ENCODE data around the gene MAF. TPM values are rescaled to one million over a fixed set of nuclear protein-coding genes. Genes with fewer than 3 reads are reported as not detected.

MAF gene
- total RNA-seq, 1 experiment from 2014 or later = not detected

GRCh38 chr16:79582789-79583188, 17.7 kb downstream of the MAF start:
- Histone ChIP-seq H3K9me3 (ENCODE audit: insufficient read depth, low read depth) (no peaks in the 10 kb centered on the region), H3K36me3 (ENCODE audit: low read depth) (no peaks in the 10 kb centered on the region), H3K27ac (no peak overlapping the region), H3K4me1 (replicated peaks; ENCODE audit: insufficient read depth) (no peaks in the 10 kb centered on the region), H4K20me1 (ENCODE audit: insufficient read depth) (peaks cover 3% of the 10 kb centered on the region; the same call in 1 of the 2 replicates), H3F3A (ENCODE audit: insufficient read depth, low read depth) (no peaks in the 10 kb centered on the region), H3K79me2 (ENCODE audit: low read depth) (no peaks in the 10 kb centered on the region), H3K4me3 (no peak overlapping the region), H3K27me3 (ENCODE audit: insufficient read depth, low read depth) (peaks cover 65% of the 10 kb centered on the region), H2AFZ (no peak overlapping the region), H3K4me2 (no peak overlapping the region), H3K9me2 (ENCODE audit: insufficient read depth) (no peaks in the 10 kb centered on the region)
- POLR2A ChIA-PET (ENCODE audit: unreplicated experiment) = no interaction called here
- CTCF ChIA-PET = no interaction called here
- no TSS peak for BruUV-seq (replicated peaks)
- TF ChIP-seq CTCF (conservative IDR thresholded peaks at IDR 0.05) = no peak
- TF ChIP-seq EZH2 (IDR thresholded peaks at IDR 0.05; ENCODE audit: low read depth) = no peak
- intact Hi-C loops (cut with micrococcal nuclease; ENCODE audit: unreplicated experiment) = loop anchor here (10.0 kb wide), 1 partner anchor 502 kb away; no protein-coding TSS in a partner anchor
- DNase-seq = no peak

GRCh38 chr16:79580453-79581191, 19.9 kb downstream of the MAF start:
- H3K4me2 ChIP-seq = no peak overlapping the region
- H3K36me3 ChIP-seq (ENCODE audit: low read depth) = no peaks in the 10 kb centered on the region
- intact Hi-C loops (cut with micrococcal nuclease; ENCODE audit: unreplicated experiment) = loop anchor here (10.0 kb wide), 1 partner anchor 504 kb away; no protein-coding TSS in a partner anchor
- H3K9me2 ChIP-seq (ENCODE audit: insufficient read depth) = no peaks in the 10 kb centered on the region
- H3F3A ChIP-seq (ENCODE audit: insufficient read depth, low read depth) = no peaks in the 10 kb centered on the region
- H4K20me1 ChIP-seq (ENCODE audit: insufficient read depth) = peaks cover 3% of the 10 kb centered on the region; the same call in 1 of the 2 replicates
- H3K9me3 ChIP-seq (ENCODE audit: insufficient read depth, low read depth) = no peaks in the 10 kb centered on the region; the same call in 1 of the 2 replicates
- ChIA-PET CTCF (no interaction called here), POLR2A (ENCODE audit: unreplicated experiment) (no interaction called here)
- H3K27ac ChIP-seq = no peak overlapping the region
- H3K4me3 ChIP-seq = no peak overlapping the region
- BruUV-seq (replicated peaks) = no TSS peak
- H2AFZ ChIP-seq = no peak overlapping the region
- TF ChIP-seq EZH2 (IDR thresholded peaks at IDR 0.05; ENCODE audit: low read depth) (no peak), CTCF (conservative IDR thresholded peaks at IDR 0.05) (no peak)
- H3K4me1 ChIP-seq (replicated peaks; ENCODE audit: insufficient read depth) = no peaks in the 10 kb centered on the region
- H3K27me3 ChIP-seq (ENCODE audit: insufficient read depth, low read depth) = peaks cover 46% of the 10 kb centered on the region
- no peak for DNase-seq
- H3K79me2 ChIP-seq (ENCODE audit: low read depth) = no peaks in the 10 kb centered on the region

GRCh38 chr16:79576602-79577001, 23.9 kb downstream of the MAF start:
- Histone ChIP-seq H2AFZ (no peak overlapping the region), H3K4me3 (no peak overlapping the region), H3K4me1 (replicated peaks; ENCODE audit: insufficient read depth) (no peaks in the 10 kb centered on the region), H3K9me2 (ENCODE audit: insufficient read depth) (no peaks in the 10 kb centered on the region), H3F3A (ENCODE audit: insufficient read depth, low read depth) (no peaks in the 10 kb centered on the region), H4K20me1 (ENCODE audit: insufficient read depth) (peaks cover 3% of the 10 kb centered on the region; the same call in 1 of the 2 replicates), H3K4me2 (no peak overlapping the region), H3K36me3 (ENCODE audit: low read depth) (no peaks in the 10 kb centered on the region), H3K27me3 (ENCODE audit: insufficient read depth, low read depth) (peaks cover 44% of the 10 kb centered on the region), H3K9me3 (ENCODE audit: insufficient read depth, low read depth) (no peaks in the 10 kb centered on the region; the same call in 1 of the 2 replicates), H3K79me2 (ENCODE audit: low read depth) (no peaks in the 10 kb centered on the region), H3K27ac (no peak overlapping the region)
- ChIA-PET POLR2A (ENCODE audit: unreplicated experiment) (no interaction called here), CTCF (no interaction called here)
- no TSS peak for BruUV-seq (replicated peaks)
- intact Hi-C loops (cut with micrococcal nuclease; ENCODE audit: unreplicated experiment) = no loop called here
- no peak for DNase-seq
- TF ChIP-seq CTCF (conservative IDR thresholded peaks at IDR 0.05) (no peak), EZH2 (IDR thresholded peaks at IDR 0.05; ENCODE audit: low read depth) (no peak)
